Fibroblast of skin of right quadriceps (primary cell): ENCODE data around the gene B4GALT3.

Experiments used
- DNase-seq: peaks from one replicate; pipeline ENCODE4 v3.0.0-alpha.2; 2013

The B4GALT3 gene

DNA sequence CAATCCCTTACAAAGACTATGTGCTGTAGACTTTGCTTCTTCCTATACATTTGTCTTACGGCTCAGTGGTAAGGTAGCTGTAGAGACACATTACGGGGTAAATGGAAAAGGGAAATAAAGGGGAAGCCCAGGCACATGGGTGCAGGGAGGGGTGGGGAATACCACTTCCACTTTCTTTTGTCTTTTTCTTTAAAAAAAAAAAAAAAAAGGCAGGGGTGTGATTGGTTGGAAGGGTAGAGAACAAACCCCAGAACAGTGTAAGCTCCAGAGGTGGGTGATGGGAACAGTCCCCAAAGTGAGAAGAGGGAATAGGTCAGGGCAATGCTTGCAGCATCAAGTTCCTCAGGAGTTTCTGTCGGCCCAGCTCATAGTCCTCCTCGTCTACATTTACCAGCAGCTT, 55.5 kb downstream of the B4GALT3 start:
- no peak for DNase-seq
